Endothelial cell of umbilical vein (primary cell): ENCODE data around the gene SLC6A19.

Source experiments
- EZH2 ChIP-seq: IDR thresholded peaks from 2 replicates; pipeline ENCODE4 v1.6.1; 2012; ENCODE audit warnings: borderline replicate concordance, low read depth, mild to moderate bottlenecking, moderate library complexity, low read length, inconsistent platforms; ENCODE audit not compliant: severe bottlenecking
- MAX ChIP-seq: IDR thresholded peaks from 2 replicates; pipeline ENCODE4 v1.6.1; 2011; ENCODE audit not compliant: insufficient read depth, insufficient read length
- POLR2A ChIP-seq: IDR thresholded peaks from 2 replicates; pipeline ENCODE4 v1.6.1; 2012; ENCODE audit warnings: low read depth, mild to moderate bottlenecking, control low read depth, low read length
- TF ChIP-seq, protein P1 (sequence below), 2 donors: IDR thresholded peaks; 1 replicate in 1 of 2; 2 replicates in 1 of 2; pipeline ENCODE4 v1.5.1; 2011; ENCODE audit warnings: low read length in 2 of 2, mild to moderate bottlenecking in 2 of 2, moderate library complexity in 2 of 2, control low read depth in 1 of 2, inconsistent platforms in 1 of 2, low read depth in 1 of 2; ENCODE audit not compliant: insufficient read depth in 1 of 2; ENCODE audit errors: extremely low read depth in 1 of 2

GRCh38 chr5:1219098-1219767 lies 17.8 kb downstream of the SLC6A19 start:
- TF ChIP-seq EZH2 (no peak), MAX (no peak), POLR2A (no peak)
- TF ChIP-seq, protein P1, sequence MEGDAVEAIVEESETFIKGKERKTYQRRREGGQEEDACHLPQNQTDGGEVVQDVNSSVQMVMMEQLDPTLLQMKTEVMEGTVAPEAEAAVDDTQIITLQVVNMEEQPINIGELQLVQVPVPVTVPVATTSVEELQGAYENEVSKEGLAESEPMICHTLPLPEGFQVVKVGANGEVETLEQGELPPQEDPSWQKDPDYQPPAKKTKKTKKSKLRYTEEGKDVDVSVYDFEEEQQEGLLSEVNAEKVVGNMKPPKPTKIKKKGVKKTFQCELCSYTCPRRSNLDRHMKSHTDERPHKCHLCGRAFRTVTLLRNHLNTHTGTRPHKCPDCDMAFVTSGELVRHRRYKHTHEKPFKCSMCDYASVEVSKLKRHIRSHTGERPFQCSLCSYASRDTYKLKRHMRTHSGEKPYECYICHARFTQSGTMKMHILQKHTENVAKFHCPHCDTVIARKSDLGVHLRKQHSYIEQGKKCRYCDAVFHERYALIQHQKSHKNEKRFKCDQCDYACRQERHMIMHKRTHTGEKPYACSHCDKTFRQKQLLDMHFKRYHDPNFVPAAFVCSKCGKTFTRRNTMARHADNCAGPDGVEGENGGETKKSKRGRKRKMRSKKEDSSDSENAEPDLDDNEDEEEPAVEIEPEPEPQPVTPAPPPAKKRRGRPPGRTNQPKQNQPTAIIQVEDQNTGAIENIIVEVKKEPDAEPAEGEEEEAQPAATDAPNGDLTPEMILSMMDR (IDR thresholded peaks at IDR 0.05; ENCODE audit: extremely low read depth in 1 of 2, insufficient read depth in 1 of 2, low read depth in 1 of 2, low read length in 2 of 2), result no peak
